Activated T-cell treated with anti-CD3 and anti-CD28 coated beads, Interleukin-2, amount 50 U/mL, for 24 hours (primary cell): Measurements from ENCODE around the gene ZFP36.
A peak's percentile ranks its signal among the peaks of the same experiment; 100 is the strongest.
"Not testable (repeated sequence)": the region's sequence is repeated elsewhere in the genome, so short reads cannot be mapped to it uniquely, and the experiment has no call there.

Experiments
- DNase-seq: peaks from one replicate; pipeline ENCODE4 v3.0.0-alpha.2; 2020
- H3K27ac Mint-ChIP-seq: 2 replicates; pipeline ENCODE4 v1.8.0; 2020; ENCODE audit warnings: mild to moderate bottlenecking, mixed read lengths
- H3K27me3 Mint-ChIP-seq: 2 replicates; pipeline ENCODE4 v1.8.0; 2020; ENCODE audit warnings: mixed read lengths
- H3K36me3 Mint-ChIP-seq: 2 replicates; pipeline ENCODE4 v1.8.0; 2020; ENCODE audit warnings: low read depth, mixed read lengths
- H3K4me1 Mint-ChIP-seq: 2 replicates; pipeline ENCODE4 v1.8.0; 2020; ENCODE audit warnings: low read depth, mixed read lengths
- H3K4me3 Mint-ChIP-seq: 2 replicates; pipeline ENCODE4 v1.8.0; 2020; ENCODE audit warnings: mild to moderate bottlenecking, moderate library complexity, mixed read lengths
- H3K9me3 Mint-ChIP-seq: 2 replicates; pipeline ENCODE4 v1.8.0; 2020; ENCODE audit warnings: mixed read lengths

The ZFP36 gene

GRCh38 chr19:39406656-39407409 lies at the start of gene ZFP36:
TSS of gene ZFP36 (plus strand) at chr19:39406847. CDS start at chr19:39406905, 58 bp downstream.
- peak; percentile 92 for DNase-seq
- Mint-ChIP-seq H3K4me3 (peak within 1 kb of the TSS; percentile 96), H3K27ac (peak within 1 kb of the TSS; percentile 99), H3K27me3 (no peaks in the 10 kb centered on the region), H3K36me3 (peaks cover 26% of the 10 kb centered on the region), H3K9me3 (no peaks in the 10 kb centered on the region), H3K4me1 (peaks cover 64% of the 10 kb centered on the region)

- H3K27me3 Mint-ChIP-seq = no peaks in the 10 kb centered on the region
- no peak overlapping the region for H3K4me3 Mint-ChIP-seq
- no peak for DNase-seq
- peaks cover 96% of the 10 kb centered on the region for H3K36me3 Mint-ChIP-seq
- no peaks in the 10 kb centered on the region for H3K9me3 Mint-ChIP-seq
- peaks cover 11% of the 10 kb centered on the region for H3K4me1 Mint-ChIP-seq
- no peak overlapping the region for H3K27ac Mint-ChIP-seq
These were observed 47.6 kb upstream of the ZFP36 start for GRCh38 chr19:39359026-39359425.

- no peak overlapping the region for H3K4me3 Mint-ChIP-seq
- peaks cover 13% of the 10 kb centered on the region for H3K4me1 Mint-ChIP-seq
- peak overlapping the region; percentile 27 for H3K27ac Mint-ChIP-seq
- no peak for DNase-seq
- H3K27me3 Mint-ChIP-seq = no peaks in the 10 kb centered on the region
- H3K9me3 Mint-ChIP-seq = no peaks in the 10 kb centered on the region
- peaks cover 95% of the 10 kb centered on the region for H3K36me3 Mint-ChIP-seq
These were observed 46.0 kb upstream of the ZFP36 start for GRCh38 chr19:39360599-39360998.

- peaks cover 13% of the 10 kb centered on the region for H3K4me1 Mint-ChIP-seq
- H3K27ac Mint-ChIP-seq = peak overlapping the region; percentile 64
- no peak for DNase-seq
- H3K9me3 Mint-ChIP-seq = no peaks in the 10 kb centered on the region
- peaks cover 80% of the 10 kb centered on the region for H3K36me3 Mint-ChIP-seq
- H3K4me3 Mint-ChIP-seq = no peak overlapping the region
- no peaks in the 10 kb centered on the region for H3K27me3 Mint-ChIP-seq
These were observed 43.7 kb upstream of the ZFP36 start for GRCh38 chr19:39362682-39363657.

GRCh38 chr19:39363901-39364457 lies 42.7 kb upstream of the ZFP36 start:
- H3K36me3 Mint-ChIP-seq = peaks cover 78% of the 10 kb centered on the region

GRCh38 chr19:39365531-39365930 lies 41.1 kb upstream of the ZFP36 start:
- H3K4me3 Mint-ChIP-seq = no peak overlapping the region
- no peak overlapping the region for H3K27ac Mint-ChIP-seq
- peaks cover 80% of the 10 kb centered on the region for H3K36me3 Mint-ChIP-seq
- DNase-seq = no peak
- no peaks in the 10 kb centered on the region for H3K9me3 Mint-ChIP-seq
- no peaks in the 10 kb centered on the region for H3K27me3 Mint-ChIP-seq
- peaks cover 13% of the 10 kb centered on the region for H3K4me1 Mint-ChIP-seq

More at GRCh38 chr19:39363901-39364457, 42.7 kb upstream of the ZFP36 start:
- Mint-ChIP-seq H3K4me1 (peaks cover 13% of the 10 kb centered on the region), H3K4me3 (no peak overlapping the region), H3K27me3 (no peaks in the 10 kb centered on the region), H3K9me3 (no peaks in the 10 kb centered on the region), H3K27ac (peak overlapping the region; percentile 71)
- no peak for DNase-seq

GRCh38 chr19:39369200-39369599 lies 37.4 kb upstream of the ZFP36 start:
- peaks cover 72% of the 10 kb centered on the region for H3K36me3 Mint-ChIP-seq
- H3K4me3 Mint-ChIP-seq = no peak overlapping the region
- no peaks in the 10 kb centered on the region for H3K9me3 Mint-ChIP-seq
- H3K27me3 Mint-ChIP-seq = no peaks in the 10 kb centered on the region
- no peak overlapping the region for H3K27ac Mint-ChIP-seq
- H3K4me1 Mint-ChIP-seq = peaks cover under 1% of the 10 kb centered on the region
- no peak for DNase-seq

- peak overlapping the region; percentile 4 for H3K27ac Mint-ChIP-seq
- no peaks in the 10 kb centered on the region for H3K4me1 Mint-ChIP-seq
- no peak overlapping the region for H3K4me3 Mint-ChIP-seq
- no peak for DNase-seq
- H3K27me3 Mint-ChIP-seq = no peaks in the 10 kb centered on the region
- H3K36me3 Mint-ChIP-seq = peaks cover 72% of the 10 kb centered on the region
- no peaks in the 10 kb centered on the region for H3K9me3 Mint-ChIP-seq
These were observed 35.9 kb upstream of the ZFP36 start for GRCh38 chr19:39370735-39371134.

- H3K9me3 Mint-ChIP-seq = no peaks in the 10 kb centered on the region
- H3K36me3 Mint-ChIP-seq = peaks cover 80% of the 10 kb centered on the region
- no peak overlapping the region for H3K4me3 Mint-ChIP-seq
- no peak for DNase-seq
- no peaks in the 10 kb centered on the region for H3K27me3 Mint-ChIP-seq
- H3K4me1 Mint-ChIP-seq = no peaks in the 10 kb centered on the region
- peak overlapping the region; percentile 48 for H3K27ac Mint-ChIP-seq
These were observed 34.4 kb upstream of the ZFP36 start for GRCh38 chr19:39372047-39372802.

GRCh38 chr19:39372941-39373340 lies 33.7 kb upstream of the ZFP36 start:
- Mint-ChIP-seq H3K4me3 (no peak overlapping the region), H3K9me3 (no peaks in the 10 kb centered on the region), H3K4me1 (no peaks in the 10 kb centered on the region), H3K27me3 (no peaks in the 10 kb centered on the region), H3K36me3 (peaks cover 87% of the 10 kb centered on the region), H3K27ac (peak overlapping the region; percentile 19)
- no peak for DNase-seq

- no peak for DNase-seq
- no peaks in the 10 kb centered on the region for H3K27me3 Mint-ChIP-seq
- no peaks in the 10 kb centered on the region for H3K9me3 Mint-ChIP-seq
- H3K36me3 Mint-ChIP-seq = peaks cover 86% of the 10 kb centered on the region
- no peak overlapping the region for H3K4me3 Mint-ChIP-seq
- peak overlapping the region; percentile 13 for H3K27ac Mint-ChIP-seq
- H3K4me1 Mint-ChIP-seq = no peaks in the 10 kb centered on the region
These were observed 30.7 kb upstream of the ZFP36 start for GRCh38 chr19:39375929-39376328.

GRCh38 chr19:39377373-39378362 lies 29.0 kb upstream of the ZFP36 start:
- no peaks in the 10 kb centered on the region for H3K27me3 Mint-ChIP-seq
- H3K4me1 Mint-ChIP-seq = no peaks in the 10 kb centered on the region
- no peaks in the 10 kb centered on the region for H3K9me3 Mint-ChIP-seq
- H3K27ac Mint-ChIP-seq = peak overlapping the region; percentile 48
- H3K36me3 Mint-ChIP-seq = peaks cover 88% of the 10 kb centered on the region
- no peak for DNase-seq
- H3K4me3 Mint-ChIP-seq = no peak overlapping the region

- not testable (repeated sequence) for H3K27me3 Mint-ChIP-seq, H3K4me3 Mint-ChIP-seq, DNase-seq, H3K9me3 Mint-ChIP-seq, H3K4me1 Mint-ChIP-seq
- peak overlapping the region; percentile 73 for H3K27ac Mint-ChIP-seq
- H3K36me3 Mint-ChIP-seq = peaks cover 95% of the 10 kb centered on the region
These were observed 27.3 kb upstream of the ZFP36 start for GRCh38 chr19:39379366-39379765.
